ENCODE measurements around the gene KPNA1.
A peak's percentile ranks its signal among the peaks of the same experiment; 100 is the strongest.

Gene KPNA1

GRCh38 chr3:122415762-122416654 lies 98.7 kb downstream of the KPNA1 start, which contains the start of gene WDR5B:
WDR5B (minus strand) TSS chr3:122416062; CDS start chr3:122415528, 534 bp downstream.
- no peaks in the 10 kb centered on the region for H3K27me3 ChIP-seq (ENCODE audit: insufficient read depth, low read length)
- H3K36me3 ChIP-seq (ENCODE audit: insufficient read depth, low read length): peaks cover 10% of the 10 kb centered on the region
- no peaks in the 10 kb centered on the region for H3K9me3 ChIP-seq (ENCODE audit: low read length)
- peak within 1 kb of the TSS; percentile 70 for H3K4me3 ChIP-seq (ENCODE audit: low read length)
- peak within 1 kb of the TSS; percentile 39 for H2AFZ ChIP-seq (ENCODE audit: low read depth, low read length)
- peaks cover 18% of the 10 kb centered on the region for H3K4me1 ChIP-seq (ENCODE audit: insufficient read depth, low read length)

- no peaks in the 10 kb centered on the region for H3K9me3 ChIP-seq (ENCODE audit: low read length)
- H3K4me3 ChIP-seq (ENCODE audit: low read length): peak overlapping the region; percentile 70
- no peaks in the 10 kb centered on the region for H3K27me3 ChIP-seq (ENCODE audit: insufficient read depth, low read length)
- peaks cover 18% of the 10 kb centered on the region for H3K4me1 ChIP-seq (ENCODE audit: insufficient read depth, low read length)
- peaks cover 5% of the 10 kb centered on the region for H3K36me3 ChIP-seq (ENCODE audit: insufficient read depth, low read length)
- H2AFZ ChIP-seq (ENCODE audit: low read depth, low read length): peak overlapping the region; percentile 39
These were observed 99.5 kb downstream of the KPNA1 start for GRCh38 chr3:122415104-122415744.

DNA sequence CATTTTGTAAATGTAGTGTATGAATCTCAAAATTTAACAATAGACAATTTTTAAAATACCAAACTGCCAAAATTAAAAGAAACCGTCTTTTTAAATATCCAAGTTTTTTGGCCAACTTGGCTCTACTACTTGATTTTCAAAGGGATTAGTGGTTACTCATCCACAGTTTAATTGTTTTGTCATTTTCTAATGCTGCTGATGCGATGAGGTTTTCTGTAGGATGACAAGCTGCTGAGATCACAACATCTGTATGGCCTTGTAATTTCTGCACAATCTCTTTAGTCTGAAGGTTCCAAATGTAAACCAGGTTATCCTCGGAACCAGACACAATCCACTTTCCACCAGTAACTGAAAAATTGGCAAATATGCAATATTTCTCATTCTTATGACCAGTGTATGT lies 100.3 kb downstream of the KPNA1 start:
- no peak overlapping the region for H2AFZ ChIP-seq (ENCODE audit: low read depth, low read length)
- H3K4me3 ChIP-seq (ENCODE audit: low read length): no peak overlapping the region
- peaks cover 3% of the 10 kb centered on the region for H3K36me3 ChIP-seq (ENCODE audit: insufficient read depth, low read length)
- peaks cover 18% of the 10 kb centered on the region for H3K4me1 ChIP-seq (ENCODE audit: insufficient read depth, low read length)
- no peaks in the 10 kb centered on the region for H3K9me3 ChIP-seq (ENCODE audit: low read length)
- no peaks in the 10 kb centered on the region for H3K27me3 ChIP-seq (ENCODE audit: insufficient read depth, low read length)

- Histone ChIP-seq H2AFZ (ENCODE audit: low read depth, low read length) (no peak overlapping the region), H3K27me3 (ENCODE audit: insufficient read depth, low read length) (no peaks in the 10 kb centered on the region), H3K4me3 (ENCODE audit: low read length) (no peak overlapping the region), H3K9me3 (ENCODE audit: low read length) (no peaks in the 10 kb centered on the region), H3K4me1 (ENCODE audit: insufficient read depth, low read length) (peaks cover 11% of the 10 kb centered on the region), H3K36me3 (ENCODE audit: insufficient read depth, low read length) (peaks cover 8% of the 10 kb centered on the region)
These were observed 104.1 kb downstream of the KPNA1 start for GRCh38 chr3:122410639-122411038.

DNA sequence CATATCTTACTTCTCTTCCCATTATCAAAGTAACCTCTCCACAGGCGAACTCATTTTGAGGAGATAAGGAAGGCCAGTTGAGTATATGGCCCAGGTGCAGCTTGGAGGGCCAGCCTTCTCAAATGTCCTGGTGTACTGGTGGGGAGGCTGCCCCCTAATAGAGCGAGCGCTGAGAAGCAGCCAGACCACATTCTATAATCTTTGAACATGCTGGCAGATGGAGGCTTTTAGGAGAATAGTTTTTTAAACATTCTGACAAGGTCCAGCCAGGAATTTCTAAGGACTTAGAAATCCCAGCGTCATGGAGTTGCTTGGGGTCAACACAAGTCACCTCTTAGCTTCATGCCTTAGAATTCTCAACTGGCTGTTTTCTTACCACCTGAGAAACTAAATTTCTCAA lies 104.6 kb downstream of the KPNA1 start:
- Histone ChIP-seq H3K27me3 (ENCODE audit: insufficient read depth, low read length) (no peaks in the 10 kb centered on the region), H2AFZ (ENCODE audit: low read depth, low read length) (no peak overlapping the region), H3K36me3 (ENCODE audit: insufficient read depth, low read length) (peaks cover 8% of the 10 kb centered on the region), H3K9me3 (ENCODE audit: low read length) (no peaks in the 10 kb centered on the region), H3K4me1 (ENCODE audit: insufficient read depth, low read length) (peaks cover 8% of the 10 kb centered on the region), H3K4me3 (ENCODE audit: low read length) (no peak overlapping the region)

DNA sequence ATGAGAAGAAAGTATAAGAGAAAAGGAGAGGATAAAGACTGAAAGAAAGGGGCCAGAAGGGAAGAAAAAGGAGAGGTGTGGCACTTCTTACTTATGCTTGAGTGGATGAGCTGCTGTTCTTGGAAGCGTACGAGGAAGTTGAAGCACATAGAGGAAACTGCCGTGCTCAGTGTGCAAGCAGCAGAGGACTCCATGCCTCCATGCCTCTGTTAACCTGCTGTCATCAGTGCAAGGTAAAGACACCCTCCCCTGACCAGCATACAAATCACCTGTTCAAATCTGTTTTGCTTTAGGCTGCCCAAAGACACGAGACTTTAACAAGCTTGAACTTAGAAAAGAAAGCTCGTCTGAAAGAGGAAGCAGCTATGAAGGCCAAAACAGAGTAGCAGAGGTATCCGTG lies 105.3 kb downstream of the KPNA1 start:
- H3K27me3 ChIP-seq (ENCODE audit: insufficient read depth, low read length): no peaks in the 10 kb centered on the region

GRCh38 chr3:122407946-122408345 lies 106.8 kb downstream of the KPNA1 start:
- H3K4me1 ChIP-seq (ENCODE audit: insufficient read depth, low read length): no peaks in the 10 kb centered on the region
- no peak overlapping the region for H2AFZ ChIP-seq (ENCODE audit: low read depth, low read length)
- H3K27me3 ChIP-seq (ENCODE audit: insufficient read depth, low read length): no peaks in the 10 kb centered on the region
- H3K4me3 ChIP-seq (ENCODE audit: low read length): no peak overlapping the region
- peaks cover 8% of the 10 kb centered on the region for H3K36me3 ChIP-seq (ENCODE audit: insufficient read depth, low read length)
- no peaks in the 10 kb centered on the region for H3K9me3 ChIP-seq (ENCODE audit: low read length)

More for the DNA sequence above, 105.3 kb downstream of the KPNA1 start:
- no peak overlapping the region for H2AFZ ChIP-seq (ENCODE audit: low read depth, low read length)
- H3K4me1 ChIP-seq (ENCODE audit: insufficient read depth, low read length): peaks cover 2% of the 10 kb centered on the region
- no peak overlapping the region for H3K4me3 ChIP-seq (ENCODE audit: low read length)
- peaks cover 8% of the 10 kb centered on the region for H3K36me3 ChIP-seq (ENCODE audit: insufficient read depth, low read length)
- H3K9me3 ChIP-seq (ENCODE audit: low read length): no peaks in the 10 kb centered on the region

GRCh38 chr3:122406198-122406597 lies 108.5 kb downstream of the KPNA1 start:
- H3K36me3 ChIP-seq (ENCODE audit: insufficient read depth, low read length): peaks cover 5% of the 10 kb centered on the region
- no peaks in the 10 kb centered on the region for H3K4me1 ChIP-seq (ENCODE audit: insufficient read depth, low read length)
- H3K9me3 ChIP-seq (ENCODE audit: low read length): no peaks in the 10 kb centered on the region
- H2AFZ ChIP-seq (ENCODE audit: low read depth, low read length): no peak overlapping the region
- H3K27me3 ChIP-seq (ENCODE audit: insufficient read depth, low read length): no peaks in the 10 kb centered on the region
- H3K4me3 ChIP-seq (ENCODE audit: low read length): no peak overlapping the region

DNA sequence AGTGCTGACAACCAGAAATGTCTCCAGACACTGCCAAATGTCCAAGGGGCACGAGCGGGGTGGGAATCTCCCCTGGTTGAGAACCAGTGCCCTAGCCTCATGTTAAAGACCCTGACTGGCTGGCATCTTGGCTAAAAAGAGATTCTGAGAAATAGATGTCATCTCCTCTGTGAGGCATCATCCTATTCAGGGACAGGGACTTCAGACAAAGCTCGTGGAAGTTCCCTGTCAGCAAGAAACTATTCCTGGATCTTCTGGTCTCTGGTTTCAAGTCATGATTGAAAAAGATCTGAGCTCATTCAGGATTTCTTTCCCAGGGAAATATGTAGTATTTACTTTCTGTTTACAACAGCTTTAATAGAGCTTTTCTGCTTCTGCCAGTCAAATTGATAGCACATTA lies 109.7 kb downstream of the KPNA1 start:
- Histone ChIP-seq H2AFZ (ENCODE audit: low read depth, low read length) (no peak overlapping the region), H3K9me3 (ENCODE audit: low read length) (no peaks in the 10 kb centered on the region), H3K36me3 (ENCODE audit: insufficient read depth, low read length) (peaks cover 5% of the 10 kb centered on the region), H3K4me1 (ENCODE audit: insufficient read depth, low read length) (no peaks in the 10 kb centered on the region), H3K27me3 (ENCODE audit: insufficient read depth, low read length) (no peaks in the 10 kb centered on the region), H3K4me3 (ENCODE audit: low read length) (no peak overlapping the region)

DNA sequence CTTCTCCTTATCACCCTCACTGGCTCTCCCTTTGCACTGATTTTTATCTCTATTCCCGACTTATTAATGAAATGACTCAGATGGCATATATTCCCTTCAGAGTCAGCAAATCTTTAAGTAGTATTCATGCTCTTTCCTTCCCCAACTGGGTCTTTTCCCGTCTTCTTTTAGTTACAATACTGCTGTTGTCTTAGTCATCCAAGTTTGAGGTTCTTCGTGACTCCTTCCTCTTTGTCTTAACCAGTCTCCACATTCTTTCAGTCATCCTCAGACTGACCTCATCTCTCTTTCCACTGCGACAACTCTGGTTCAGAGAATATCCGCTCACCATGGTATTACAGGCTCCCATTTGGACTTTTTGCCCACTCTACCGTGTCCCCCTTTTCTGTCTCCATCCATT lies 111.2 kb downstream of the KPNA1 start:
- Histone ChIP-seq H3K9me3 (ENCODE audit: low read length) (no peaks in the 10 kb centered on the region), H3K4me1 (ENCODE audit: insufficient read depth, low read length) (no peaks in the 10 kb centered on the region), H3K27me3 (ENCODE audit: insufficient read depth, low read length) (no peaks in the 10 kb centered on the region), H3K36me3 (ENCODE audit: insufficient read depth, low read length) (peaks cover 5% of the 10 kb centered on the region), H3K4me3 (ENCODE audit: low read length) (no peak overlapping the region), H2AFZ (ENCODE audit: low read depth, low read length) (no peak overlapping the region)

DNA sequence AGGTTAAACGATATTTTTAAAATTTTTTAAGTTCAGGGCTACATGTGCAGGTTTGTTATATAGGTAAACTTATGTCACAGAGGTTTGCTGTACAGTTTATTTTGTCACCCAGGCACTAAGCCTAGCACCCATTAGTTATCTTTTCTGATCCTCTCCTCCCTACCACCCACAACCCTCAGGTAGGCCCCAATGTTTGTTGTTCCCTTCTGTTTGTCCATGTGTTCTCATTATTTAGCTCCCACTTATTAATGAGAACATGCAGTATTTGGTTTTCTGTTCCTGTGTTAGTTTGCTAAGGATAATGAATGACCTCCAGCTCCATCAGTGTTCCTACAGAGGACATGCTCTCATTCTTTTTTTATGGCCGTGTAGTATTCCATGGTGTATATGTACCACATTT lies 115.8 kb downstream of the KPNA1 start:
- H3K36me3 ChIP-seq (ENCODE audit: insufficient read depth, low read length): no peaks in the 10 kb centered on the region
- H3K4me3 ChIP-seq (ENCODE audit: low read length): no peak overlapping the region
- no peaks in the 10 kb centered on the region for H3K9me3 ChIP-seq (ENCODE audit: low read length)
- no peaks in the 10 kb centered on the region for H3K27me3 ChIP-seq (ENCODE audit: insufficient read depth, low read length)
- peaks cover 3% of the 10 kb centered on the region for H3K4me1 ChIP-seq (ENCODE audit: insufficient read depth, low read length)
- no peak overlapping the region for H2AFZ ChIP-seq (ENCODE audit: low read depth, low read length)

DNA sequence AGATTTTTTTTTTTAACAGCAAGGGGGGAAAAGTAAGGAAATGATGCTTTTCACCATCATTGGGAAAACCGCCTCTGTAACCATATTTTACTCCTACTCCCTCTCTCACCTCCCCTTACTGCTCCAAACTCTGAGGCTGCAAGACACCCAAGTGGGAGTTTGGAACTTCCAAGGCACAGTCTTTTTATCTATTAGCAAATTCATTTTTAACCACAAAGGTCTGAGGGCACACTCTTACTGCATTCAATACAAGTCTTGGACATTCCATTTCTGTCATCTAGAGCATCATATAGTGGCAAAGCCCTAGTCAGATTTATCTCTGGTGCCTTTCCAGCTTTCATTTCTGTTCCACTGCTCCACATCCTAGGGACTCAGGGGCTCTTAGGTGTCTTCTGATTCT lies 117.5 kb downstream of the KPNA1 start:
- H3K36me3 ChIP-seq (ENCODE audit: insufficient read depth, low read length): no peaks in the 10 kb centered on the region
- no peaks in the 10 kb centered on the region for H3K27me3 ChIP-seq (ENCODE audit: insufficient read depth, low read length)
- H3K9me3 ChIP-seq (ENCODE audit: low read length): no peaks in the 10 kb centered on the region
- no peak overlapping the region for H3K4me3 ChIP-seq (ENCODE audit: low read length)
- H2AFZ ChIP-seq (ENCODE audit: low read depth, low read length): no peak overlapping the region
- peaks cover 4% of the 10 kb centered on the region for H3K4me1 ChIP-seq (ENCODE audit: insufficient read depth, low read length)

- Histone ChIP-seq H3K27me3 (ENCODE audit: insufficient read depth, low read length) (no peaks in the 10 kb centered on the region), H3K9me3 (ENCODE audit: low read length) (no peaks in the 10 kb centered on the region), H2AFZ (ENCODE audit: low read depth, low read length) (no peak overlapping the region), H3K36me3 (ENCODE audit: insufficient read depth, low read length) (no peaks in the 10 kb centered on the region), H3K4me1 (ENCODE audit: insufficient read depth, low read length) (peaks cover 8% of the 10 kb centered on the region), H3K4me3 (ENCODE audit: low read length) (no peak overlapping the region)
These were observed 118.2 kb downstream of the KPNA1 start for GRCh38 chr3:122396511-122396910.
